Mucosa of stomach (tissue), 1 donor: ENCODE measurements around the gene TMEM250.
"Not testable (repeated sequence)": the region's sequence is repeated elsewhere in the genome, so short reads cannot be mapped to it uniquely, and the experiment has no call there.

Experiments used
- H3K27me3 ChIP-seq: one replicate; pipeline ENCODE4 v1.7.0; 2013; ENCODE audit warnings: mild to moderate bottlenecking, low read length; ENCODE audit not compliant: control insufficient read depth, insufficient read depth
- H3K36me3 ChIP-seq: one replicate; pipeline ENCODE4 v1.7.0; 2013; ENCODE audit warnings: low read length; ENCODE audit not compliant: control insufficient read depth, insufficient read depth
- H3K4me1 ChIP-seq: one replicate; pipeline ENCODE4 v1.7.0; 2013; ENCODE audit warnings: mild to moderate bottlenecking, low read length; ENCODE audit not compliant: control insufficient read depth, insufficient read depth
- H3K4me3 ChIP-seq: one replicate; pipeline ENCODE4 v1.7.0; 2013; ENCODE audit warnings: low read length
- H3K9ac ChIP-seq: one replicate; pipeline ENCODE4 v1.7.0; 2013; ENCODE audit warnings: mild to moderate bottlenecking, low read length, moderate library complexity
- H3K9me3 ChIP-seq: one replicate; pipeline ENCODE4 v1.7.0; 2013; ENCODE audit warnings: mild to moderate bottlenecking, low read length, moderate library complexity; ENCODE audit not compliant: control insufficient read depth
- donor health status: Pancreatic carcinoma.

The TMEM250 gene

DNA sequence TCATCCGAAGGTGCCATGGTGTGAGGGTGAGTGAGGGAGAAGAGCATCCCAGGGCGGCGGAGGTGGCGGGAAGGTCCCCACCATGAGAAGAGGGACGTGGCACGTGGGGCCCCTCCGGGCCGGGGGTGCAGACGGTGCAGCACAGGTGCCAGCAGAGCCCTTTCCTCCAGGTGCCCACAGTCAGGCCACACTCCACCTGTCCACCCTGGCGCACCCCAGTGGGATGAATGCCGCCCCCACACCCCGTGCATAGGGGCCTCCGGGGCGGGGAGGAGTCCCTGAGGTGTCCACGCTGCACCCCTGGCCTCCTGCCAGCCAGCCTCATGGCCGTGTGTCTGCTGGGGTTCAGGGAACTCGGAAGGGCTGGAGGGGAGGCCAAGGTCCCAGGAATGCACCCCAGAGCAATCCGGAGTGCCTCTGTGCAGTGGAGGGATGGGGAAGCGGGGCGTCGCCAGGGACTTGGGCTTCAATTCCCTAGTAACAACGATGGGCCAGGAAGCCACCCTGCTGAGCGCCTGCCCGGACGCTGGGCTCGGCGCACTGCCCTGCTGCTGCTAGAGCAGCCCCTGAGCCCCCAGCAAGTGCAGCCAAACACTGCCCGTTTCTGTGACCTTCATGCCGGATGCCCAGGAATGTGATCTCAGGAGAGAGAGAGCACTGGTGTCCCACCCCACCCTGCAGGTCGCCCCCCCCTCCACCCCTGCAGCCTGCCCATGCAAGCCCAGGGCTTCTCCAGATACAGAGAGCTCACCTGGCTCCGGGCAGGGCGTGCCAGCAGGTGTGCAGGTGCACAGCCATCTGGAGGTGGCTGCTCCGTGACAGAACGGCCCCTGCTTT, 14.8 kb downstream of the TMEM250 start:
- peaks cover 30% of the 10 kb centered on the region for H3K27me3 ChIP-seq
- H3K9me3 ChIP-seq = no peaks in the 10 kb centered on the region
- H3K4me1 ChIP-seq = peaks cover 30% of the 10 kb centered on the region
- no peaks in the 10 kb centered on the region for H3K36me3 ChIP-seq
- no peak overlapping the region for H3K4me3 ChIP-seq
- H3K9ac ChIP-seq = no peak overlapping the region

DNA sequence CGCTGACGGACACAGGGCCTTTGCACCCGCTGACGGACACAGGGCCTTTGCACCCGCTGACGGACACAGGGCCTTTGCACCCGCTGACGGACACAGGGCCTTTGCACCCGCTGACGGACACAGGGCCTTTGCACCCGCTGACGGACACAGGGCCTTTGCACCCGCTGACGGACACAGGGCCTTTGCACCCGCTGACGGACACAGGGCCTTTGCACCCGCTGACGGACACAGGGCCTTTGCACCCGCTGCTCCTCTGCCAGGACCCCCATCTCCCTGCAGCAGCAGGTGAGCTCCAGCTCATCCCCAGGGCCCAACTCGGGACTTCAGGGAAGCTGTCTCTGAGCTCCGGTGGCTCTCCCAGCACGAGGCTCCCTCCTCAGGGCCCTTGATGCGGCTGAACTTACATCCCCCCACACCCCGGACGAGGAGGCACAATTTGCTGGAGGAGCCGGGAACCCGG, 17.0 kb downstream of the TMEM250 start:
- Histone ChIP-seq H3K4me1 (peaks cover 12% of the 10 kb centered on the region), H3K27me3 (peaks cover 36% of the 10 kb centered on the region)
- H3K4me3 ChIP-seq, H3K9me3 ChIP-seq, H3K9ac ChIP-seq, H3K36me3 ChIP-seq: not testable (repeated sequence)

DNA sequence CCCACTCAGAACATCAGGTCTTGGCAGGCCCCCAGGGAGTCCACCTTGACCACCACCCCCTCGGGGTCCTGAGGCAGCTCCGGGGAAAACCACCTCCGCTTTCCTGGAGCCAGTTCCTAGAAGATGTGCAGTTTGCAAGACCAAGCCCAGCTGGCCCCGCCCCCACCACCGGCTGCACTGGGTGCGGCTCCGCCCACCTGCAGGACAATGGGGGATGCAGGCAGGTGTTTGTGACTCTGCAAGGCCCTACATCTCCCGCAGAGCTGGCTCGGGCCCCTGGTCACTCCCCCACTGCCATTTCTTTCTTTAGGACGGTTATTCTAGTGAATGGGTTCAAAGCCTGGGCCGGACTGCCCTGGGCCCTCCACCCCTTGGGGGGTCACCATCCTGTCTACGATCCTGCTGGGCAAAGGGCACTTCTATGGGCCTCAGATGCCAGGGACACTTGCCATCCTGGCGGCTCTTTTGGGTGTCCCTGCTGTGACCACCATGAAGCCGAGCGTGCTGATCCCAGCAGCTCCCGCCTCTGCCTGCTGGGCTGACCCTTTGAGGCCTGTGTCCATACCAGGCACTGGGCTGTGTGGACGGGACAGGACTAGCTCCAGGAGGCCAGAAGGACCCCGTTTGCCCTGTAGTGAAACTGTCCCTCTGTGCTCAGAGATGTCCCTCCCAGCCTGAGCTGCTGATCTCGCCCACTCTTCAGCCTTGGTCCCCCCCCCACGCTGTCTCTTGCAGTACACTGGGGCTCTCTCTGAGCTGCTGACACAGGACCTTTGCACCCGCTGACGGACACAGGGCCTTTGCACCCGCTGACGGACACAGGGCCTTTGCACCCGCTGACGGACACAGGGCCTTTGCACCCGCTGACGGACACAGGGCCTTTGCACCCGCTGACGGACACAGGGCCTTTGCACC, 17.7 kb downstream of the TMEM250 start:
- Histone ChIP-seq H3K9me3 (no peaks in the 10 kb centered on the region), H3K27me3 (peaks cover 36% of the 10 kb centered on the region), H3K36me3 (no peaks in the 10 kb centered on the region), H3K4me1 (peaks cover 17% of the 10 kb centered on the region), H3K4me3 (no peak overlapping the region), H3K9ac (no peak overlapping the region)

DNA sequence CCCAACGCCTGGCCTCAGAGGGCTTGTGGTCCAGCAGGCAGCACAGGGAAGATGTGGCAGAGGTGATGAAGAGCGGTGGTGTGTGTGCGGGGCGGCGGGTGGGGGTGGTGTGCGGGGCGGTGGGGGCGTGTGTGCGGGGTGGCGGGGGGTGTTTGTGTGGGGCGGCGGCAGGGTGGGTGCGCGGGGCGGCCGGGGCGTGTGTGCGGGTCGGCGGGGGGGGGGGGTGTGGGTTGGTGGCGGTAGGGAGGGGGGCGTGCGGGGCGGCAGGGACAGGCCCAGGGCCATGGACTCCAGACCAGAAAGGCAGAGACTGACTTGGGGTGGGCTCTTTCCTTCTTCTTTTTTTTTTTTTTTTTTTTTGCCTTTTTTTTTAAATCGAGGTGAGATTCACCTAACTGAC, 19.1 kb downstream of the TMEM250 start:
- H3K9ac ChIP-seq = no peak overlapping the region
- H3K9me3 ChIP-seq = no peaks in the 10 kb centered on the region
- no peaks in the 10 kb centered on the region for H3K36me3 ChIP-seq
- no peak overlapping the region for H3K4me3 ChIP-seq
- H3K27me3 ChIP-seq = peaks cover 29% of the 10 kb centered on the region
- peaks cover 8% of the 10 kb centered on the region for H3K4me1 ChIP-seq

DNA sequence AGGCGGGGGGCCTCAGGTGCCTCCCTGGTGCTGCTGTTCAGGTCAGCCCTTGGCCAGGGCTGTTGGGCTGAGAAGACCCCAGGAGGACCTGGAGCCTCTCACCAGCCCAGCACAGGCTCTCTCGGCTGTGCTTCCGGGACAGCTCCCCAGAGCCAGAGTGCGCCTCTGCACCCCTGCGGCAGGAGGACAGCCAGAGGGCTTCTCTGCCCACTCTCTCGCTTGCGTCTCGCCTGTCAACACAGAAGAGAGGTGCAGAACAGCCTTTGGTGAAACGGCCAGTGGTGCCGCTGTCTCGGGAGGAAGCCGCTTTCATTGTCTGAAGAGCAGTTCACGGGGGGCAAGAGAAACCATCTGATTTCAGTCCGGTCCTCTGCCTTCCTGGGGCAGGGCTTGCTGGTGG, 19.8 kb downstream of the TMEM250 start:
- Histone ChIP-seq H3K36me3 (no peaks in the 10 kb centered on the region), H3K4me3 (no peak overlapping the region), H3K9ac (no peak overlapping the region), H3K27me3 (peaks cover 29% of the 10 kb centered on the region), H3K4me1 (peaks cover 12% of the 10 kb centered on the region), H3K9me3 (no peaks in the 10 kb centered on the region)

DNA sequence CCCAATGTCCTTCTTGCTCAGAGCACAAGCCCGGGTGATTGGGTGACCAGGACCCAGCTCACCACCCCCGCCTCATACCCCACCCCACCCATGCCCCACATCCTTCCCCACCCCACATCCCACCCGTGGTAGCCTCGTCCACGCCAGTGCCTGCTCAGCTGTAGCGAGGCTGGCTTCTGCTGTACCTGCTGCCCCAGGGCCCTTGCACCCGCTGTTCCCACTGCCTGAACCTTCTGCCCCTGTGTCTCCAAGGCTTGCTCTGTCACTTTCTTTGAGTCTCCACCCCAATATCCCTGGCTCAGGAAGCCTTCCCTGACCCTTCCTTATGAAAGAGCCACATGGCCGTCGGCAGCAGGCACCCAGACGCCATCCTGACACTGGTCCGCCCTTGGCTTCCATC, 20.5 kb downstream of the TMEM250 start:
- Histone ChIP-seq H3K9ac (no peak overlapping the region), H3K36me3 (no peaks in the 10 kb centered on the region), H3K4me3 (no peak overlapping the region), H3K9me3 (no peaks in the 10 kb centered on the region), H3K27me3 (peaks cover 22% of the 10 kb centered on the region), H3K4me1 (peaks cover 19% of the 10 kb centered on the region)

DNA sequence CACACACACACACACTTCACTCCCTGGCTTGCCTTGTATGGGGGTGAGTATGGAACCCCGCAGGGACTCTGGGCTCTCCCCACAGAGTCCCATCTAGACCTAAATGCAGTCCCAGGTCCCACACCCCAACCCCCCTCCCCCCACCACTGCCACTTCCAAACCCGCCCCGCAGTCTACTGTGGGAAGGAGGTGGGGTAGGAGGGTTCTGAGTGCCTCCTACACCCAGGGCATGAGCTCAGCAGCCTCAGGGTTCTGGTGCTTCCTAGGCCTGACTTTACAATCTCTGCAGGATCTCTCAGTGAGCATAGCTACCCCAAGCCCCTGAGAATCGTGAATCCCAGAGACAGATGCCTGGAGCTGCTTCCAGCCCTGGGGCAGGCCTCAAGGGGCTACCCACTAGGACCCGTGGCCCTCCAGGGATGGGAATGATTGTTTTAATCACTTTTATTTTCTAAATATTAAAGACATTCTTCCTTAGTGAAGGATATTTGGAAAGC, 22.1 kb downstream of the TMEM250 start:
- peaks cover 19% of the 10 kb centered on the region for H3K27me3 ChIP-seq
- no peaks in the 10 kb centered on the region for H3K9me3 ChIP-seq
- peaks cover 25% of the 10 kb centered on the region for H3K4me1 ChIP-seq
- H3K36me3 ChIP-seq = no peaks in the 10 kb centered on the region
- H3K9ac ChIP-seq = no peak overlapping the region
- no peak overlapping the region for H3K4me3 ChIP-seq

DNA sequence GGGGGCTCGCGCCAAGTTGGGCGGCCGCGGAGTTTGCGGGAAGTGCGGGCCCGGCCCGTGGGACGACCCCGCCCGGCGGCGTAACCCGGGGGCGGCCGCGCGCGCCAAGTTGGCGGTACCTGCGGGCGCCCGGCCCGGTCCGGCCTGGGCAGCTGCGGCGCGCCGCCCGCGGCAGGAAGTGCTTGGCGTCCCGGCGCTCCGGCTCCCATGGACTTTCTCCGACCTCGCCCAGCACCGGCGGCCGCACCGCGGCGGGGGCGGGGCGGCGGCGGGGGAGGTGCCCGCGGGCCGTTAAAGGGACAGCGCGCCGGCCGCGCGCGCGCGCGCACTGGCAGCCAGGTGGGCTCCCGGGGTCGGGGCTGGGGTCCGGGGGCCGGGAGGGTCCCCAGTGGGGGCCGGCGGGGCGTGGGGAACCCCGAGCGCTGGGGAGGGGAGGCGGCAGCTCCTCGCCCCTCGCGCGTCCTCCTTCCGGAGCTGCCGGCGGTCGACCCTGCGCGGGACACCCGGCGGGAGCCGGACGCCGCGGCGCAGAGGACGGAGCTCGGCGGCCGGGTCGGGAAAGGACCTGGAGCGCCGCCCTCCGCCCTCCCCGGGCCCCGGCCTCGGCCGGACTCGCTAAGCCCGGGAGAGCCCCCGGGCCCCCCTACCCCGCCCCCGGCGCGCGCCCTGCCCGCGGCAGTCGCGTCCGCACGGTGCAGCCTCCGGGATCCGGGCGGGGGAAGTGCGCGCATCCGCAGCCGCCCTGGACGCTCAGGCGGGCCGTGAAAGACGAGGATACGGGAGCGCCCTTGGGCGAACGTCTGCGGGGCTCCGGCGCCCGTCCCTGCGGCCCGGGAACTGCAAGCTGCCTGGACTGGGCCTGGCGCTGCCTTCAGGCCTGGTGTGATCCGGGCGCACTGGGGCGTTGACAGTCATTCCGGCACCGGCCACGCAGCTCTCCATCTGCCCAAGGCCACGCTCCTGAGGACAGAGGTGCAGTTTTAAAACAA, 23.3 kb downstream of the TMEM250 start, which contains the start of gene NACC2:
NACC2 (minus strand) TSS at position 220 of the 989 bp plus-strand sequence. CDS start 44,768 bp downstream, outside the sequence.
- Histone ChIP-seq H3K9me3 (no peaks in the 10 kb centered on the region), H3K4me1 (peaks cover 27% of the 10 kb centered on the region), H3K36me3 (no peaks in the 10 kb centered on the region), H3K27me3 (peaks cover 18% of the 10 kb centered on the region), H3K4me3 (peak within 1 kb of the TSS; percentile 56), H3K9ac (peak within 1 kb of the TSS; percentile 76)

DNA sequence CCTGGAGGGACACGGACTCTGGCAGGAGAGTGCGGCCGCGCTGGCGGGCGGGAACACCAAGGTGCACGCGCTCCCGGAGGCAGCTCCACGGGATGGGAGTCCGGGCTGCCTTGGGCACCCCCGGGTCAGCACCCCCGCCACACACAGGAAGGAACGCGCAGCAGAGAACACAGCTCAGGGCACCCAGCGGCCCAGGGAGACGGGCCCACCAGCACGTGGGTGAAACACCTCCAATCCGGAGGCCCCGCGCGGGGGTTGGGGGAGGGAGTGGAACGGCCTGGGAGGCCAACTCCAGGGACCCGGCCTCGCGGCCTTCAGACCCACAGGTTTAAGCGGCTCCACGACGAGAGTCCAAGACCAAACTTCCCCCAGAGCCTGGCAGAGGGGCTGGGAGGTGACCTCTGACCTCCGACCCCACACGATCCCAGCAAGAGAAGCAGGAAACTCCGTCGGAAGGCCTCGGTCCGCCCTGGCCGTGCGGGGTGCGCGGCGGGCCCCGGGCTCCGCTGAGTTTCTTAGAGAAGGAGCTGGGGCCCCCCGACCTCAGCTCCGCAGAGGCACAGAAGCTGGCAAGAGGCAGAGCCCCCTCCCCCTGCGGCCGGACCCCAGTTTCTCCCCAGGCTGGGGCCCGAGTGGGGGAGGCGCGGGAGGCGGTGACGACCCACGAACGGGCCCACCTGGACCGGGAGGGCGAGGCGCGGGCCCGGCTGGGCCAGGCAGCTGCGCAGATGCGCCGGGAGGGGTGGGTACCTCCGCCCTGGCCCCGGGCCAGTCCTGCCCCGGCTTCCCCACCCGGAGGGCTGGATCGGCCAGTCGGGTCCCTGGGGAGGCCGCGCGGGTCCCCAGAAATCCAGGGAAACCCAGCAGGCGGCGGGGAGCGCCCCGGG, 24.4 kb downstream of the TMEM250 start:
- Histone ChIP-seq H3K9me3 (no peaks in the 10 kb centered on the region), H3K4me1 (peaks cover 35% of the 10 kb centered on the region), H3K9ac (peak overlapping the region; percentile 76)

DNA sequence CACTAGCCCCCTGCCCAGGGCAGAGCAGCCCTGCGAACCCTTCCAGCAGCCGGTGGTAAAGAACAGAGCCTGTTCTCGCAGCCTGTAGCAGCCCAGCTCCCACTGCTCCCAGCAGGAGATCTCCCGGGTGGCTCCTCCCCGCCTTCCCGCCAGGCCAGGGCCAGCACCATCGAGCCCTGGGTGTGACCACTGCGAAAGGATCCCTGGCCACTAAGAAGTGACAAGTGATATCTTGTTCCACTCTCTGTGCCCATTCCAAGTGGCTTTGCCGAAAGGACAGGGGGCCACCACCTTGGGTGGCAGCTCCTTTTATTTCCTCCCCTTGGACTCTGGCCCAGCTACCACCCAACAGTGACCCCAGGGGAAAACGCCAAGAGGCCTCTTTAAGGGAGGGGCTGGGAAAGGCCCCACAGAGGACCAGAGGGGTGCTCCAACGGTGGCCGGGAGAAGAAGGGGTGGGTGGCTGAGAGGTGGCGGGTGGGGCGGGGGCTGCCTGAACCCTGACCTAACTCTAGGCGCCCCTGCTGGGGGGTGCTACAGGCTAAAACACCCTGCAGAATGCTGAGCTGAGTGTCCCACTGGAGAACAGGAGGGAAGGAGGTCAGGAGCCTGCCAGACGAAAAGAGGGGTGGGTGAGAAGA, 25.2 kb downstream of the TMEM250 start:
- Histone ChIP-seq H3K27me3 (peaks cover 2% of the 10 kb centered on the region), H3K9me3 (no peaks in the 10 kb centered on the region), H3K36me3 (no peaks in the 10 kb centered on the region), H3K4me1 (peaks cover 39% of the 10 kb centered on the region), H3K4me3 (peak overlapping the region; percentile 56), H3K9ac (peak overlapping the region; percentile 76)

More for the DNA sequence above, 24.4 kb downstream of the TMEM250 start:
- H3K4me3 ChIP-seq = peak overlapping the region; percentile 56
- H3K36me3 ChIP-seq = no peaks in the 10 kb centered on the region
- peaks cover 10% of the 10 kb centered on the region for H3K27me3 ChIP-seq
